Muscle of leg (tissue), 11 donors: ENCODE data around the gene ACER1. TPM values are rescaled to one million over a fixed set of nuclear protein-coding genes. Genes with fewer than 3 reads are reported as not detected.
"Not testable (repeated sequence)": the region's sequence is repeated elsewhere in the genome, so short reads cannot be mapped to it uniquely, and the experiment has no call there.

ENCODE experiments used
- DNase-seq: peaks from one replicate; pipeline ENCODE4 v3.0.0; 2013
- H3K27ac ChIP-seq: one replicate; pipeline ENCODE4 v1.5.1; 2013; ENCODE audit warnings: mild to moderate bottlenecking, low read length, control low read depth
- H3K27me3 ChIP-seq: one replicate; pipeline ENCODE4 v1.6.1; 2013; ENCODE audit warnings: low read length; ENCODE audit not compliant: control insufficient read depth, insufficient read depth
- H3K36me3 ChIP-seq: one replicate; pipeline ENCODE4 v1.6.1; 2013; ENCODE audit warnings: low read length; ENCODE audit not compliant: control insufficient read depth, insufficient read depth
- H3K4me1 ChIP-seq: one replicate; pipeline ENCODE4 v1.6.1; 2013; ENCODE audit warnings: low read length; ENCODE audit not compliant: control insufficient read depth, insufficient read depth
- H3K4me3 ChIP-seq: one replicate; pipeline ENCODE4 v1.5.1; 2013; ENCODE audit warnings: low read length, control low read depth
- H3K9me3 ChIP-seq: replicated peaks from 2 replicates; pipeline ENCODE4 v1.6.1; 2013; ENCODE audit warnings: low read depth, low read length; ENCODE audit not compliant: control insufficient read depth
- WGBS: methylation state at CpG from one replicate; pipeline ENCODE4 v1.1.5; 2013; ENCODE audit warnings: missing lambda C conversion rate; ENCODE audit not compliant: insufficient coverage; 5-methylcytosine and 5-hydroxymethylcytosine counted together
- polyA plus RNA-seq, 8 donors: library from polyadenylated mRNA; unstranded; fragments of 120-200 nt; gene quantifications; one replicate each; pipeline versions ENCODE4 v1.2.1 to v1.2.3, GENCODE V29; 2013; ENCODE audit warnings: inconsistent platforms in 1 of 8, low replicate concordance in 1 of 8; ENCODE audit not compliant: insufficient read length in 8 of 8, insufficient read depth in 1 of 8
- total RNA-seq: library from RNA; stranded (reverse); fragments of 120-200 nt; gene quantifications from one replicate; pipeline ENCODE4 v1.2.4, GENCODE V29; 2013

ACER1 gene
- total and polyA plus RNA-seq, 9 donors = 0.12 to 0.17 TPM; not detected in 7

- no peak overlapping the region for H3K27ac ChIP-seq
- H3K9me3 ChIP-seq = no peaks in the 10 kb centered on the region
- H3K4me3 ChIP-seq = no peak overlapping the region
- WGBS = 100% methylated on average over 3 of the region's 6 CpGs
- no peaks in the 10 kb centered on the region for H3K36me3 ChIP-seq
- DNase-seq = no peak
- no peaks in the 10 kb centered on the region for H3K27me3 ChIP-seq
- no peaks in the 10 kb centered on the region for H3K4me1 ChIP-seq
These were observed 1.3 kb upstream of the ACER1 start for GRCh38 chr19:6334490-6335285.

DNA sequence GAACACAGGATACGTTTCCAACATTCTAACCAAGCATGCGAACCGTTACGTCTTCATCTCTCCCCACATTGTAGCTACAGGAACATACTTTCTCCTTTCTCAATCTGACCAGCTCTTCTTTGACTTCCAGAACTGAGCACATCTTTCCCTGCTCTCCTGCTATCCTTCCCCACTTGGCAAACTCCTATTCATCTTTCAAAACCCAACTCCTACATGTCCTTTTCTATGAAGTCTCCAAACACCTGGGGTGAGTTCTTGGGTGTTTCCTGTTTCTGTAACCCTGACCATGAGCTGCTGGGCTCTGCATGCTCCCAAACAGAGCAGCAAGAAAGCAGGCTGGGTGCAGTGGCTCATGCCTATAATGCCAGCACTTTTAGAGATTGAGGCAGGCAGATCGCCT is 6.6 kb downstream of the ACER1 start:
- no peak overlapping the region for H3K27ac ChIP-seq
- WGBS = 58% methylated on average over 3 of the region's 5 CpGs
- no peaks in the 10 kb centered on the region for H3K27me3 ChIP-seq
- H3K4me3 ChIP-seq = no peak overlapping the region
- DNase-seq = no peak
- H3K4me1 ChIP-seq = no peaks in the 10 kb centered on the region
- no peaks in the 10 kb centered on the region for H3K9me3 ChIP-seq
- no peaks in the 10 kb centered on the region for H3K36me3 ChIP-seq

- no peaks in the 10 kb centered on the region for H3K27me3 ChIP-seq
- no peaks in the 10 kb centered on the region for H3K9me3 ChIP-seq
- H3K4me1 ChIP-seq = no peaks in the 10 kb centered on the region
- H3K36me3 ChIP-seq = no peaks in the 10 kb centered on the region
- H3K27ac ChIP-seq = no peak overlapping the region
- H3K4me3 ChIP-seq = no peak overlapping the region
- 81% methylated on average over 3 of the region's 4 CpGs for WGBS
- no peak for DNase-seq
These were observed 7.8 kb downstream of the ACER1 start for GRCh38 chr19:6325614-6326013.

DNA sequence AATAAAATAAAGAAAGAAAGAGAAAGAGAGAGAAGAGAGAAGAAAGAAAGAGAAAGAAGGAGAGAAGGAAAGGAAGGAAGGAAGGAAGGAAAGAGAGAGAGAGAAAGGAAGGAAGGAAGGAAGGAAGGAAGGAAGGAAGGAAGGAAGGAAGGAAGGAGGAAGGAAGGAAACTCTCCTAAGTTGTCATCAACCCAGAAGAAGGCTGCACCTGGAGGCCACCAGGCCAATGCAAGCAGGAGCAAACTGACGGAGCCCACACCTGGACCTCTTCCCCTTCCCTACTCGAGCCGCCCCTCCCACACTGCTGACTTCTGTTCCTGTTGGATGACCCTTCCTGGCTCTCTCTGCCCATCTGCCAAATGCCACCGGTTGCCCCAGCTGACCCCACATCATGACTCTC is 8.7 kb downstream of the ACER1 start:
- WGBS = 57% methylated on average over 4 of the region's 4 CpGs
- Histone ChIP-seq H3K27ac (no peak overlapping the region), H3K4me3 (no peak overlapping the region), H3K4me1 (no peaks in the 10 kb centered on the region), H3K27me3 (no peaks in the 10 kb centered on the region), H3K36me3 (no peaks in the 10 kb centered on the region), H3K9me3 (no peaks in the 10 kb centered on the region)
- DNase-seq = no peak

GRCh38 chr19:6322284-6322683 is 11.1 kb downstream of the ACER1 start:
- no peak overlapping the region for H3K4me3 ChIP-seq
- H3K27me3 ChIP-seq = peaks cover 2% of the 10 kb centered on the region
- no peak overlapping the region for H3K27ac ChIP-seq
- H3K4me1 ChIP-seq = no peaks in the 10 kb centered on the region
- 35% methylated on average over 2 of the region's 3 CpGs for WGBS
- no peaks in the 10 kb centered on the region for H3K36me3 ChIP-seq
- H3K9me3 ChIP-seq = no peaks in the 10 kb centered on the region
- no peak for DNase-seq

DNA sequence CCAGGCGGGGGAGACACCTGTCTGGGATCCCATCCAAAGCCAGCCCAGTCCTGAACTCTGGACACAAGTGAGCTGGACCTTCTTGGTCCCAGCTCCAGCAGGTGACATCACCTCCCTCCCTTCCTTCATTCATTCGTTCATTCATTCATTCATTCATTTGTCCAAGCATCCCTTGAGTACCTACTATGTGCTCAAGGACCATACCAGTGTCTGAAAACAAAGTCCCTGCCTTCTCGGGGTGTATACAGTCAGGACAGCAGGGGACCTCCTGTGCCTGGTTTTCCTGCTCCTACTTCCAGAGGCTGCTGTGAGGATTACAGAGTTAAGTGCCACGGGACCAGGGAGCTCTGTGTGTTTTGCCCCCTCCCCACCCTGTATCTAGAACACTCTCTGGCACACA is 14.0 kb downstream of the ACER1 start:
- Histone ChIP-seq H3K4me3 (no peak overlapping the region), H3K9me3 (no peaks in the 10 kb centered on the region), H3K36me3 (no peaks in the 10 kb centered on the region), H3K27me3 (peaks cover 2% of the 10 kb centered on the region), H3K4me1 (no peaks in the 10 kb centered on the region), H3K27ac (no peak overlapping the region)
- WGBS = 37% methylated on average over 3 of the region's 4 CpGs
- DNase-seq = no peak

DNA sequence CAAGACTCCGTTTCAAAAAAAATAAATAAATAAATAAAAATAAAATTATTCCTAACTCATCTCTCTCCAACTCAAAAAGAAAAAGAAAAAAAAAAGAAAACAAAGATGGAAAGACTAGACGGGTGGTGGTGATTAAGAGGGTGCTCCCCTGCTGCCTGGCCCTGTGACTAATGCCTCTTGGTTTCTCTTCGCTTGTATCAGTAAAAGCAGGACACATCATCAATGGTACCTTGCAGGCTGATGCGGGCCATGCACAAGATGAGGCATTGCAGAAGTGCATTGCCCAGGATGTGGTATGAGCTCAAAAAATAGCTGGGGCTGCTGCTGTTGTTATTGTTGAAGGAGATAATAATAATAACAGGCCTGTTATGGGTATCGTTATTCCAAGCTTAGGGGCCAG is 14.6 kb downstream of the ACER1 start:
- no peaks in the 10 kb centered on the region for H3K36me3 ChIP-seq
- no peak overlapping the region for H3K4me3 ChIP-seq
- H3K27ac ChIP-seq = no peak overlapping the region
- WGBS = 57% methylated on average over 2 of the region's 5 CpGs
- no peaks in the 10 kb centered on the region for H3K9me3 ChIP-seq
- no peaks in the 10 kb centered on the region for H3K4me1 ChIP-seq
- DNase-seq = no peak
- H3K27me3 ChIP-seq = peaks cover 2% of the 10 kb centered on the region

- not testable (repeated sequence) for H3K9me3 ChIP-seq, DNase-seq, H3K36me3 ChIP-seq, H3K4me3 ChIP-seq, H3K4me1 ChIP-seq, H3K27ac ChIP-seq, H3K27me3 ChIP-seq
- WGBS = 77% methylated on average over 2 of the region's 5 CpGs
These were observed 17.8 kb downstream of the ACER1 start for GRCh38 chr19:6315646-6316045.

- H3K4me1 ChIP-seq = no peaks in the 10 kb centered on the region
- H3K36me3 ChIP-seq = no peaks in the 10 kb centered on the region
- DNase-seq = no peak
- no peak overlapping the region for H3K27ac ChIP-seq
- 70% methylated on average over 2 of the region's 5 CpGs for WGBS
- peaks cover 3% of the 10 kb centered on the region for H3K27me3 ChIP-seq
- no peaks in the 10 kb centered on the region for H3K9me3 ChIP-seq
- no peak overlapping the region for H3K4me3 ChIP-seq
These were observed 19.9 kb downstream of the ACER1 start for GRCh38 chr19:6313398-6313969.

DNA sequence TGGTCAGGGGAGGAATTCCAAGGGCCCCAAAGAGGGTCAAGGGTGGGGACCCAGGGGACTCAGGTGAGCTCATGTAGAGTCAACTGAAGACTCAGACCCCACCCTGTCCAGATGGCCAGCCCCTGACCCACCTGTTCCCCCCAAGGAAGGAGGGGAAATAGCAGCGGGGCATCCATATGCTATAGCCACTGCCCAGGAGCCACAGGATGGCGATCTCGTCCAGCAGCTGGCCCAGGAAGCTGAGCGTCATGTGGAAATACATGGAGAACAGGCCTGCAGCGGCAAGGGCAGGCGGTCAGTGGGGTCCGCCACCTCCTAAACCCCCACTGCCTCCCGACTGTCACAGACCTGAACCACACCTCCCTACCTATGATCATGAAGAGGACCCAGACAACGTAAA is 21.4 kb downstream of the ACER1 start:
- Histone ChIP-seq H3K4me3 (no peak overlapping the region), H3K27me3 (peaks cover 3% of the 10 kb centered on the region), H3K9me3 (no peaks in the 10 kb centered on the region), H3K27ac (no peak overlapping the region), H3K36me3 (no peaks in the 10 kb centered on the region), H3K4me1 (no peaks in the 10 kb centered on the region)
- DNase-seq = no peak
- WGBS = 41% methylated on average over 7 of the region's 9 CpGs
